IMR-90 (cell line): ENCODE data around the gene OR51B6. TPM values are rescaled to one million over a fixed set of nuclear protein-coding genes. Genes with fewer than 3 reads are reported as not detected.
"Not testable (repeated sequence)": the region's sequence is repeated elsewhere in the genome, so short reads cannot be mapped to it uniquely, and the experiment has no call there.

ENCODE experiments used
- ATAC-seq: fragments of 200-7000 bp; cut with Tn5 transposase; 2 replicates; pipeline ENCODE4 v1.9.1; 2020; ENCODE audit warnings: low read depth, mild to moderate bottlenecking, moderate library complexity
- BruUV-seq: library from RNA; stranded (reverse); fragments of 400-500 nt; replicated peaks from 2 replicates; lab custom pipeline; 2021; lab: Mats Ljungman, UMichigan
- CTCF ChIA-PET: fragments of 300-600 bp; formaldehyde crosslinking; extraction: SDS; loops from one replicate; lab custom pipeline; 2021; ENCODE audit warnings: antibody characterized with exemption; lab: Yijun Ruan, JAX
- POLR2A ChIA-PET: fragments of 300-600 bp; sonication (Branson Sonifier 250); formaldehyde crosslinking; loops from one replicate; lab custom pipeline; 2022; ENCODE audit warnings: antibody characterized with exemption; ENCODE audit not compliant: unreplicated experiment; lab: Charles Lee
- DNase-seq: peaks from one replicate; pipeline ENCODE4 v3.0.0; 2013
- H2AFZ ChIP-seq: replicated peaks from 2 replicates; pipeline ENCODE3; 2013; ENCODE audit warnings: low read length, mild to moderate bottlenecking; ENCODE audit not compliant: poor library complexity
- H2AK5ac ChIP-seq: 2 replicates; pipeline ENCODE4 v1.6.1; 2013; ENCODE audit warnings: low read depth, low read length, inconsistent platforms
- H2AK9ac ChIP-seq: replicated peaks from 2 replicates; pipeline ENCODE3; 2013; ENCODE audit warnings: mild to moderate bottlenecking, low read depth, low read length, moderate library complexity; ENCODE audit not compliant: poor library complexity
- H2BK120ac ChIP-seq: 2 replicates; pipeline ENCODE4 v1.6.1; 2013; ENCODE audit warnings: low read depth, low read length, inconsistent platforms
- H2BK15ac ChIP-seq: 3 replicates; pipeline ENCODE4 v1.6.1; 2013; ENCODE audit warnings: low read depth, low read length, inconsistent platforms
- H2BK20ac ChIP-seq: 2 replicates; pipeline ENCODE4 v1.6.1; 2013; ENCODE audit warnings: low read depth, mild to moderate bottlenecking, inconsistent platforms, low read length, moderate library complexity
- H2BK5ac ChIP-seq: 2 replicates; pipeline ENCODE4 v1.6.1; 2013; ENCODE audit warnings: mild to moderate bottlenecking, low read depth, low read length, inconsistent platforms; ENCODE audit not compliant: poor library complexity, severe bottlenecking
- H3K14ac ChIP-seq: replicated peaks from 2 replicates; pipeline ENCODE4 v1.6.1; 2013; ENCODE audit warnings: low read depth, low read length, inconsistent platforms
- H3K18ac ChIP-seq: 2 replicates; pipeline ENCODE4 v1.6.1; 2013; ENCODE audit warnings: low read depth, low read length, control low read depth
- H3K23ac ChIP-seq: 2 replicates; pipeline ENCODE4 v1.6.1; 2013; ENCODE audit warnings: low read depth, low read length, inconsistent platforms
- H3K27ac ChIP-seq: 2 replicates; pipeline ENCODE4 v1.5.1; 2013; ENCODE audit warnings: mild to moderate bottlenecking, control low read depth, low read length; ENCODE audit not compliant: insufficient read depth
- H3K27me3 ChIP-seq: 2 replicates; pipeline ENCODE4 v1.6.1; 2013; ENCODE audit warnings: low read length; ENCODE audit not compliant: control insufficient read depth, insufficient read depth
- H3K36me3 ChIP-seq: 2 replicates; pipeline ENCODE4 v1.6.1; 2013; ENCODE audit warnings: low read length, mixed read lengths; ENCODE audit not compliant: control insufficient read depth, insufficient read depth
- H3K4ac ChIP-seq: 2 replicates; pipeline ENCODE4 v1.6.1; 2013; ENCODE audit warnings: low read depth, low read length, inconsistent platforms
- H3K4me1 ChIP-seq: 2 replicates; pipeline ENCODE4 v1.6.1; 2013; ENCODE audit warnings: low read length, mixed read lengths; ENCODE audit not compliant: control insufficient read depth, insufficient read depth
- H3K4me2 ChIP-seq: 2 replicates; pipeline ENCODE4 v1.6.1; 2013; ENCODE audit warnings: low read depth, mild to moderate bottlenecking, control low read depth, low read length, moderate library complexity
- H3K4me3 ChIP-seq: 2 replicates; pipeline ENCODE4 v1.5.1; 2013; ENCODE audit warnings: low read depth, mild to moderate bottlenecking, control low read depth, low read length, moderate library complexity; ENCODE audit not compliant: insufficient read depth
- H3K56ac ChIP-seq: 2 replicates; pipeline ENCODE4 v1.6.1; 2013; ENCODE audit warnings: low read length, inconsistent platforms; ENCODE audit not compliant: insufficient read depth; ENCODE audit errors: extremely low read depth
- H3K79me1 ChIP-seq, 2 experiments: 2 replicates each; pipeline ENCODE4 v1.6.1; 2013; ENCODE audit warnings: low read length in 2 of 2, inconsistent platforms in 1 of 2, low read depth in 1 of 2
- H3K9ac ChIP-seq: 2 replicates; pipeline ENCODE4 v1.6.1; 2013; ENCODE audit warnings: low read depth, low read length, control low read depth
- H3K9me1 ChIP-seq: 2 replicates; pipeline ENCODE4 v1.6.1; 2013; ENCODE audit warnings: low read length, inconsistent platforms; ENCODE audit not compliant: insufficient read depth
- H3K9me3 ChIP-seq: 2 replicates; pipeline ENCODE4 v1.6.1; 2013; ENCODE audit warnings: low read length; ENCODE audit not compliant: control insufficient read depth, insufficient read depth
- H4K20me1 ChIP-seq: 2 replicates; pipeline ENCODE4 v1.6.1; 2013; ENCODE audit warnings: low read length, inconsistent platforms; ENCODE audit not compliant: insufficient read depth
- H4K5ac ChIP-seq: 2 replicates; pipeline ENCODE4 v1.6.1; 2013; ENCODE audit warnings: mild to moderate bottlenecking, low read depth, low read length, control low read depth
- H4K8ac ChIP-seq, 2 experiments: 2 replicates each; pipeline ENCODE4 v1.6.1; 2013; ENCODE audit warnings: low read depth in 2 of 2, low read length in 2 of 2, control low read depth in 1 of 2, inconsistent platforms in 1 of 2
- H4K91ac ChIP-seq: 2 replicates; pipeline ENCODE4 v1.6.1; 2013; ENCODE audit warnings: low read depth, low read length, inconsistent platforms; ENCODE audit not compliant: insufficient read depth
- CEBPB ChIP-seq: IDR thresholded peaks from 2 replicates; pipeline ENCODE4 v1.6.1; 2012; ENCODE audit warnings: low read depth, low read length, improper control_type of control experiment
- CTCF ChIP-seq: conservative IDR thresholded peaks from 2 replicates; pipeline ENCODE4 v1.5.1; 2012; ENCODE audit warnings: mild to moderate bottlenecking, low read depth, low read length, improper control_type of control experiment
- WGBS, 2 experiments: methylation state at CpG; one replicate each; pipeline versions ENCODE4 v1.1.5 to v1.1.7; 2013; ENCODE audit warnings: missing lambda C conversion rate in 2 of 2; ENCODE audit not compliant: insufficient read length in 1 of 2; ENCODE audit errors: extremely low coverage in 2 of 2; 5-methylcytosine and 5-hydroxymethylcytosine counted together
- dilution Hi-C: fragments of 300-500 bp; cut with HindIII; formaldehyde crosslinking; loops from one replicate; pipeline ENCODE4 v1.14.3; 2018; ENCODE audit warnings: low sequenced_read_pairs; ENCODE audit not compliant: unreplicated experiment
- in situ Hi-C: fragments of 300-500 bp; cut with MboI; formaldehyde crosslinking; loops from 3 replicates; pipeline ENCODE4 v1.14.3; 2019; ENCODE audit warnings: low sequenced_read_pairs, inconsistent platforms, mixed read lengths
- intact Hi-C: fragments of 100-400 bp; cut with micrococcal nuclease; formaldehyde crosslinking; loops from 2 replicates; pipeline ENCODE4 v1.10.0; 2022
- polyA plus RNA-seq, 3 experiments: library from polyadenylated mRNA; depleted of rRNA; stranded (reverse); fragments of >200 nt; gene quantifications; 2 replicates each; pipeline ENCODE4 v1.2.3, GENCODE V29; 2012; ENCODE audit warnings: low replicate concordance in 1 of 3
- total RNA-seq: library from RNA; depleted of rRNA; stranded (reverse); fragments of >200 nt; gene quantifications from 2 replicates; pipeline ENCODE4 v1.2.3, GENCODE V29; 2012

OR51B6 gene
- total and polyA plus RNA-seq, 2 of the 4 experiments (the other 2 are of a cell fraction), result not detected

GRCh38 chr11:5349550-5349949 is 1.8 kb upstream of the OR51B6 start:
- Histone ChIP-seq H3K27me3 (no peaks in the 10 kb centered on the region), H4K91ac (peak overlapping the region; percentile 81), H4K8ac (peak overlapping the region; percentile 56 to 94), H3K9me3 (no peaks in the 10 kb centered on the region), H2AK5ac (peak overlapping the region; percentile 85), H2AFZ (no peak overlapping the region), H4K5ac (peak overlapping the region; percentile 98), H3K18ac (peak overlapping the region; percentile 98), H3K79me1 (no peaks in the 10 kb centered on the region), H3K4me3 (no peak overlapping the region), H2BK5ac (peak overlapping the region; percentile 99), H4K20me1 (no peaks in the 10 kb centered on the region), H3K4ac (peak overlapping the region; percentile 90), H3K9ac (peak overlapping the region; percentile 54; the same call in 1 of the 2 replicates), H3K27ac (peak overlapping the region; percentile 52), H2AK9ac (no peak overlapping the region), H2BK20ac (peak overlapping the region; percentile 98), H3K23ac (peak overlapping the region; percentile 80; the same call in 1 of the 2 replicates), H2BK15ac (peak overlapping the region; percentile 74; the same call in 2 of the 3 replicates), H3K4me1 (peaks cover 9% of the 10 kb centered on the region; the same call in 1 of the 2 replicates), H2BK120ac (peak overlapping the region; percentile 97), H3K4me2 (no peak overlapping the region), H3K56ac (0 out of 2 replicates have a peak overlapping the region, but pooled peaks have one; percentile 10), H3K9me1 (no peaks in the 10 kb centered on the region), H3K14ac (peak overlapping the region; percentile 93; the same call in 1 of the 2 replicates), H3K36me3 (no peaks in the 10 kb centered on the region)
- in situ Hi-C loops (no loop called here), dilution Hi-C loops (no loop called here), intact Hi-C loops (no loop called here)
- BruUV-seq, result no TSS peak
- ChIA-PET CTCF (interaction anchor here (0.9 kb wide), 1 partner anchor 14 kb away, joined by 3 read pairs; no protein-coding TSS in a partner anchor), POLR2A (no interaction called here)
- DNase-seq (no peak), ATAC-seq (no peak)
- TF ChIP-seq CTCF (no peak), CEBPB (peak; percentile 75)
- no CpG with 5 or more reads among the region's 1 CpG for WGBS, 2 experiments

GRCh38 chr11:5356031-5356430 is 4.7 kb downstream of the OR51B6 start:
- H3K36me3 ChIP-seq, POLR2A ChIA-PET, H2BK15ac ChIP-seq, H3K4me2 ChIP-seq, ATAC-seq, H3K14ac ChIP-seq, CTCF ChIA-PET, H3K79me1 ChIP-seq, H2BK5ac ChIP-seq, intact Hi-C loops, H2BK120ac ChIP-seq, H2BK20ac ChIP-seq, H4K5ac ChIP-seq, H3K23ac ChIP-seq, H3K9ac ChIP-seq, H3K4me1 ChIP-seq, H4K8ac ChIP-seq, H3K56ac ChIP-seq, H3K18ac ChIP-seq, H4K91ac ChIP-seq, H2AFZ ChIP-seq, dilution Hi-C loops, H2AK5ac ChIP-seq, H3K27ac ChIP-seq, H3K4me3 ChIP-seq, H4K20me1 ChIP-seq, H3K9me1 ChIP-seq, H3K4ac ChIP-seq, BruUV-seq, DNase-seq, in situ Hi-C loops, H2AK9ac ChIP-seq, H3K9me3 ChIP-seq, H3K27me3 ChIP-seq: not testable (repeated sequence)
- WGBS, 2 experiments, result no CpG with 5 or more reads among the region's 5 CpGs
